GM10847 (cell line): ENCODE data around the gene CTDSPL.

Experiments used
- POLR2A ChIP-seq: IDR thresholded peaks from 2 replicates; pipeline ENCODE4 v1.6.1; 2011; ENCODE audit not compliant: insufficient read length; ENCODE audit errors: extremely low read depth

CTDSPL gene

GRCh38 chr3:37899101-37899707 lies 37.5 kb downstream of the CTDSPL start:
- TF ChIP-seq POLR2A, result no peak

DNA sequence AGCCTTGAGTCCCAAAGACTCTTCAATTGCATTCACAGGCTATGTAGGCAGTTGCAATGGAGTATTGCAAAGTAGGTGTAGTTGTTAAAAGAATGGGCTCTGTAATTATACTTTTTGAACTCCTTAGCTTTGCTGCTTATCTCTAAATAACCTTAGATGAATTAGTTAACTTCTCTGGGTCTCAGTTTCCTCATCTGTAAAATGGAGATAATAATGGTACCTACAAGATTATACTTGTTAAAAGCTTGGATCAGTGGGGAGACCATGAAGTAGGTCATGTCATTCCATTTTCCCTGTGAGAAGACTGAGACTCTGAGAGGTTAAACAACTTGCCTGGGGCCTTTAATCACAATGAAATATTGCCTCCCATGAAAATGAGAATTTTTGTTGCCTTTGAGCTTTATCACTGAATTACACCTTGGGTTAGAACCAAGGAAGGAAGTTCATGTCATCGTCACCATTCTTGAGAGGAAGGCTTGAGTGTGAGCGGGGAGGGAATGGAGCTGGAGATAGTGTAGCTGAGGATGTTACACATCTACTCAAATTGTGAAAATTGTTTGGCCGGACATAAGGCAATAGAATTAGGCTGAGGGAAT lies 38.1 kb downstream of the CTDSPL start:
- no peak for TF ChIP-seq POLR2A

DNA sequence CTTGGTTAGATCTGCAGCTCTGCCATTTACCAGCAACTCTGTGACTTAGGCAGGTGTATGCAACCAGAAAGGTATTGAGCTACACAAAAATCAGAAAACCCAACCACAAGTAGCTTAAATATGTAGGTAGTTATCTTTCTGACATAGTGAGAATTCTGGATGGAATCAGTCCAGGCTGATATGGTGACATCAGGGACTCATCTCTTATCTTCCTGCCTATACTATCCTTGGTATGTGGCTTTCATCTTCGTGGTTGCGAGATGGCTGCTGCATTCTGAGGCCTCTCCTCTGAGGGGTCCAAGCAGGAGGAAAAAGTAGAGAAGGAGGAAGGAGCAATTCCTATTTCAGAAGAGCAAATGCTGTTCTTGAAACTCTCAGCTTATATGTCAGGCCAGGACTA lies 40.0 kb downstream of the CTDSPL start:
- no peak for TF ChIP-seq POLR2A

GRCh38 chr3:37902674-37903073 lies 41.0 kb downstream of the CTDSPL start:
- TF ChIP-seq POLR2A, result no peak

- TF ChIP-seq POLR2A, result no peak
Observed at GRCh38 chr3:37903320-37903719, 41.6 kb downstream of the CTDSPL start.

- TF ChIP-seq POLR2A, result no peak
Observed at GRCh38 chr3:37903734-37904133, 42.1 kb downstream of the CTDSPL start.

DNA sequence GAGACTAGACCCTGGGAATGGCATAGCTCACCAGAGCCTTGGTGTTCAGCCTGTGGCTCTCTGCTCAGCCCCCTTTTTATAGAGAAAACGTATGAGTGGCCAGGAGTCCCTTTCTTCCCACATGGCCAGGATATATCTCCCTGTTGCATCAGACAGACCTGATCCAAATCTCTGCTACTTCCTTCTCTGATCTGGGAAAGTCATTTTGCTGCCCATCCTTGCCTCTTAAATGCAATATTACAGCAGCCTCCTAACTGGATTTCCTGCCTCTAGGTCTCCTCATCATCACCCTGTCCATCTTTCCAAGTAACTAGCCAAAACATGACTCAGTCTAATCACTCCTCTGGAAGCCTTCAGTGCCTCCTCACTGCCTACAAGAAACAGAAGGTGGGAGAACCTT lies 42.9 kb downstream of the CTDSPL start:
- no peak for TF ChIP-seq POLR2A

- TF ChIP-seq POLR2A, result no peak
Observed at GRCh38 chr3:37905346-37905745, 43.7 kb downstream of the CTDSPL start.

GRCh38 chr3:37905987-37906674 lies 44.5 kb downstream of the CTDSPL start:
- TF ChIP-seq POLR2A, result no peak

GRCh38 chr3:37906734-37907282 lies 45.1 kb downstream of the CTDSPL start:
- no peak for TF ChIP-seq POLR2A

GRCh38 chr3:37907371-37907770 lies 45.7 kb downstream of the CTDSPL start:
- no peak for TF ChIP-seq POLR2A

GRCh38 chr3:37907906-37908305 lies 46.2 kb downstream of the CTDSPL start:
- no peak for TF ChIP-seq POLR2A

- TF ChIP-seq POLR2A, result no peak
Observed at GRCh38 chr3:37909067-37909911, 47.6 kb downstream of the CTDSPL start.

DNA sequence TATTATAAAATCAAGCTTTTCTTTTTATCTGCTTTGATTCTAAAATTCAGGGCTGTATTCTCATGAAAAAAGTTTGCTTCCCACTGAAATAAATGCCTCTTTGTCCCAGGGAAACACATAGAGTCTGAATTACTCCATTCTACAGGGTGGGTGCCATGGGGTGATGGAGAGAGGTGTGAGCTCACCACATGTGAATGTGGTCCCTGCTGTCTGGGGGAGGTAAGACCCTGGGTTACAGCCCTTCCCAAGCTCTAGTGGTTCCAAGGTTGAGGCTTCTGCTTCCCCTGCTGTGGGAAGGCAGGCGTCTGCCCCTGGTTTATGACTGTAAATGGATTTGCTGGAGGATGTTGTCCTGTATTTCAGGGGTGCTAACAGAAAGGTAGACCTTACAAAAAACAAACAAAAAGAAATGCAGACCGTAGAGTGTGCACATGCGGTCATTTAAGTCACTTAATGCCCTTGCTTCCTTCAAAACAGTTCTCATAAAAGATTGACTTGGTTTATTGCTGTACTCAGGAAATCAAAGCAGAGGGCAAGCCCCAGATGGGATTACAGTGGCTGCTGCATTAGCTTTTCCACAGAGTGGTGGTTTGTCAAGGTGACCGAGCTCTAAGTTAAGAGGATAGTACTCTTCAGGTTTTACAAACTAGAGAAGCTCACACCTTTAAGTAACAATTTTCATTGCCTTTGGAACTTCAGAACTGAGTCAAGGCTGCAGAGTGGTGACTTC lies 49.2 kb downstream of the CTDSPL start:
- no peak for TF ChIP-seq POLR2A

GRCh38 chr3:37912052-37912733 lies 50.5 kb downstream of the CTDSPL start:
- no peak for TF ChIP-seq POLR2A

- no peak for TF ChIP-seq POLR2A
Observed at GRCh38 chr3:37913522-37913921, 51.8 kb downstream of the CTDSPL start.
